IPS DF 19.7 (cell line): ENCODE measurements around the gene RPL13A.

Experiments
- DNase-seq: peaks from one replicate; pipeline ENCODE4 v3.0.0-alpha.2; 2013; ENCODE audit warnings: low read depth, low spot score

The RPL13A gene

GRCh38 chr19:49481020-49481683 lies 6.3 kb upstream of the RPL13A start:
- no peak for DNase-seq

- DNase-seq, result no peak
Observed at GRCh38 chr19:49486232-49486631, 1.2 kb upstream of the RPL13A start.

DNA sequence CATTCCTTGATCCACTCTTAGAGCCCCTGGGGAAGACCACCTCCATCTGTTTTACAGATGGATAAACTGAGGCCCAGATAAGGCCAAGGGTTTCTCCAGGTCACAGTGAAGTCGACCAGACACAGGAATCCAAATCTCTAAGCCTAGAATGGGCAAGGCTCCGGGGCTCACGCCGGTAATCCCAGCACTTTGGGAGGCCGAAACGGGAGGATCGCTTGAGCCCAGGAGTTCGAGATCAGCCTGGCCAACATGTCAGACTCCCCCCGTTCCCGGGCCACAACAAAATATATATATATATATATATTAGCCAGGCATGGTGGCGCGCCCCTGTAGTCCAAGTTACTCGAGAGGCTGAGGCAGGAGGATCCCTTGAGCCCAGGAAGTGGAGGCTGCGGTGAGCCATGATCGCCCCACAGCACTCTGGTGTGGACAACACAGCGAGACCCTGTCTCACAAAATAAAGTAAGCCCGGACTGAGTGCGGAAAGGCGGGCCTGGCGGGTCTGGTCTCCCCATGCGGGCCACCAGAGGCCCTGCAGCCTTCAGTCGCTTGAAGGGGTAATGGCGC lies 615 bp upstream of the RPL13A start:
- DNase-seq, result no peak

DNA sequence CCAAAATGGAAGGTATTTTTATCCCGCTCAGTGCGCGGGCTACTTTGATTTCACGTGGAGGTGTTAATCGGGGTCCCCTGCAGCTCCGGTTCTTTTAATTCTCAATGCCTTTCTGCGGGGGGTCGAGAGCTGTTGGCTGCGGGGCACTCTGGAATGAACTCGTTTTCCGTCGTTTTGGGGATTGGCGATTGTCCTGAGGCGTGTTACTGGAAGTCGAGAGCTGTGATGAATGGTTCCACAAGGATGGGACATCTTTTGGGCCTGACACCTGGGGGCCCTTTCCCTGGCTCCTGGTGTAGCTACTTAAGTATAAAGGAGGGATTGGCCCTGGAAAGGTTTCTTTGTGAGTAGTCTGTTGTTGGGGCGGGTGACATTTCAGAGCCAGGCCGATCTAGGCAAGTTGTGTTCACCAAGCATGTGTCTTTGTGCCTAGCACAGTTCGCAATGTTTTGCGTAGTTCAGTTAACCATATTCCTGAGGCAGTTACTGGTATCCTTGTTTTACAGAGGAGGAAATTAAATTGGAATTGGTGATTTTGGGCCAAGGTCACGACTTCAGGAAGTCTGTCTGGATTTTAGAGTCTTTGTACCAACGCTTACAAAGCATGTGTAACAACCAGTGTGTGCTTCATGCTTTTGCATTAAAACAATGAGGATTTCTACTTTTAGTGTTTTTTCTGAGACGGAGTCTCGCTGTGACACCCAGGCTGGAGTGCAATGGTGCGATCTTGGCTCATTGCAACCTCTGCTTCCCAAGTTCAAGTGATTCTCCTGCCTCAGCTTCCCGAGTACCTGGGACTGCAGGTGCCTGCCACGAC lies 846 bp downstream of the RPL13A start:
- no peak for DNase-seq

DNA sequence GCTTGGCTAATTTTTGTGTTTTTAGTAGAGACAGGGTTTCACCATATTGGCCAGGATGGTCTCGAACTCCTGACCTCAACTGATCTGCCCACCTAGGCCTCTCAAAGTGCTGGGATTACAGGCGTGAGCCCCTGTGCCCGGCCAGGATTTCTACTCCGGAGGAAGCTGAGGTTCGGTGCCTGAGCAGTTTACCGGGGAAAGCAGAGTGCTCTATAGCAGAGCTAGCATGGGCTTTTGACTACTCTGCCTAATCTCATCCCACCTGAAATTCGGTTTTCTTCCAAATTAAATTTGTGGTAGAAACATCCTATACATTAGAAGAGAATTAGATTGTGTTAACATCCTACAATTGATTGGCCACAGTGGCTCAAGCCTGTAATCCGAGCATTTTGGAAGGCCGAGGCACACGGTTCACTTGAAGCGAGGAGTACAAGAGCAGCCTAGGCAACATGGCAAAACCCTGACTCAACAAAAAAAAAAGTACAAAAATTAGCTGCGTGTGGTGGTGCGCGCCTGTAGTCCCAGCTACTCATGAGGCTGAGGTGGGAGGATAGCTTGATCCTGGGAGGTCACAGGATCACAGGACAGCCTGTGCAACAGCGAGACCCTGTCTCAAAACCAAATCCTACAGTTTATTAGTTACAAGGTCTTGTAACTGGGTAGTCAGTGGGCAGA lies 1.6 kb downstream of the RPL13A start:
- no peak for DNase-seq

DNA sequence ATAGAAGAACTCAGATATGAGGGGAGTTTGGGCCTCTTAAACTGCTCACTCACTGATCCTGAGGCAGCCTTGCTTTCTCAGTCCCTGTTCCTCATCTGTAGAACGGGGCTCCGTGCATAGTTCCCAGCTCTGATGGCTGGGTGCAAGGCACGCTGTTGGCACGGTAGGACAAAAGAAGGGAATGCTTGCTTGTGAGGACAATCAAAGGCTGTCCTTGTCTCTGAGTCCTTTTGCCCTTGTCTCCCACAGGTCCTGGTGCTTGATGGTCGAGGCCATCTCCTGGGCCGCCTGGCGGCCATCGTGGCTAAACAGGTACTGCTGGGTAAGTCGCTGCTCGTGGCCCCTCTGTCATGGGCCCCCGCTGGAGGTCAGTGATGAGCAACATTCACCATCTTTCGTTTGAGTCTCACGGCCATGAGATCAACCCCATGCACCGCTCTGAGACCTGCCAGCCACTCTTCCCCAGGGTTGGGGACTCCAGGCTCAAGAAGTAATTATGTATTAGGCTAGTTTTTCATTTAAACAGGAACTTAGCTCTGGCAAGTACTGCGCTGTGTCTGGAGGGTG lies 2.3 kb downstream of the RPL13A start:
- no peak for DNase-seq

GRCh38 chr19:49490287-49491029 lies 3.0 kb downstream of the RPL13A start:
- DNase-seq, result no peak

DNA sequence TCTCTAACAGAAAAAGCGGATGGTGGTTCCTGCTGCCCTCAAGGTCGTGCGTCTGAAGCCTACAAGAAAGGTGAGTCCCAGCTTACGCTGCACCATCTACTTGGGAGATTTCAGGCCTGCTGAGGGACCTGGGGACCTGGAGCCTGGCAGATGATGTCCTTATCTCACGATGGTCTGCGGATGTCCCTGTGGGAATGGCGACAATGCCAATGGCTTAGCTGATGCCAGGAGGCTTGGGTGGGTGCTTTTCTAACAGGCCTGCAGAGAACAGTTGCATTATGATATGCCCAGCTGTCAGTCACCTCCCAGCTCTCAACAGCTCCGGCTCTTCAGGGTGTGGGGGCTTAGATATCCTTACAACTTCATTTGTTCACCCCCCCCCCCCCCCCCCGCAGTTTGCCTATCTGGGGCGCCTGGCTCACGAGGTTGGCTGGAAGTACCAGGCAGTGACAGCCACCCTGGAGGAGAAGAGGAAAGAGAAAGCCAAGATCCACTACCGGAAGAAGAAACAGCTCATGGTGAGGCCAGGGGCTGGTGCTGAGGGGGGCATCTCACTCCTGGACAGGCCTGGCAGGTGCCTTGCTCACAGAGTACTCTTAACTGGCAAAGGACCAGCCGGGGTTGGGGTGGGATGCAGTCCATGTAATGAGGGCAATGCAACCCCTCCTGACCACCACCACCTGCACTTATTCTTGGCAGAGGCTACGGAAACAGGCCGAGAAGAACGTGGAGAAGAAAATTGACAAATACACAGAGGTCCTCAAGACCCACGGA lies 3.8 kb downstream of the RPL13A start:
- DNase-seq, result no peak

- no peak for DNase-seq
Observed at GRCh38 chr19:49491804-49492572, 4.6 kb downstream of the RPL13A start.

DNA sequence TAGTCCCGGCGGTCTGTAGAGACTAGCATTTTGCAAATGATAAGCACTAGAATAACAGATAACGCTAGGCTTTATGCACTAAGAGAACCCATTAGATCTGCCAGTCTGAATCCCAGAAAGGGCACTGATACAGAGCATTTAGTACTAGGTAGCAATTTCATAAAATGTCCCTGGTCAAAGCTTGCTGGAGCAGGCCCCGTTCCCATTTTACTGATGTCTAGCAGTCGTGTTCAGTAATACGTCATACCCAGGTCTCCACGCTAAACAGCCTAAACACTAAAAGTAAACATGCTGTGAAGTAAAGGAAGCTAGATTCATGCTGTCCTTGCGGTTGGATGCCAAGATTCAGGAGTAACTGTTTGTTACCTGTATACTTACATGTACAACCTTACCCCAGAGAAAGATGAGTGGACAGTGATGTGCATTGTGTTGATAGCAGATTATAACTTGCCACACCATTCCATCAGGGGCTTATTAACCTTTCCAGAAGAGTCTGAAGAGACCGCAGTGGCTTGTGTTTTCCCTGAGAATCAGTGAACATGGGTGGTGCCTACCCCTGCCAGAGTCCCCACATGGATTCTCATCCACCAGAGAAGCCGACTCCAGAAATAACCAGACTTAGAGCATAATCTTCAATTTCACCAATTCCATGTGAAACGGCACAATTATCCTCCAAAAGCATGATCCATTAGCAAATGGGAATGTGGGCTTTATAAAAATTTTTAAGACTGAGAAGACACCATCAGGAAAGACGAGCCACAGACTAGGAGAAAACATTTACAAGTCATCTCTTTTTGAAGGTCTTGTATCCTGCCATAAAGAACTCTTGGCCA lies 5.4 kb downstream of the RPL13A start:
- DNase-seq, result no peak

DNA sequence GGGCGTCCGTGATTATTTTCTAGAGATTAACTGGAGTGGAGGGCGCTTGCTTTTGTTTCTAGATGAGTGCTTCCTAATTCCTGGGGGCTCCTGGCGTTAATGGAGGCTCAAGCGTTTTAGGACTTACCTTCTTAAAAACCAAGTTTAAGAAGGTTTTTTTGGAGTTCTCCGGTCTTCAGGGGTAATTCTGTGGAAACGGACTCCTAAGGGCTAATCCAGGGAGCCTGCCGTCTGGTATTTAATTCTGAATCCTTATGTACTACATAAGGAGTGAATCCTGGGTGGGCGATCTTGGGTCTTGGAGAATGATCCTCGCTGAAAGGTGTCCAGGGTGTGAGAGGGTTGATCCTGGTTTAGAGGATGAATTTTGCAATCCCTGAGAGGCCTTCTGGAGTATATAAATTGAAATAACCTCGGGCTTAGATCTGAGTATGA lies 9.2 kb downstream of the RPL13A start:
- DNase-seq, result no peak

GRCh38 chr19:49497047-49497788 lies 9.8 kb downstream of the RPL13A start:
- DNase-seq, result no peak

DNA sequence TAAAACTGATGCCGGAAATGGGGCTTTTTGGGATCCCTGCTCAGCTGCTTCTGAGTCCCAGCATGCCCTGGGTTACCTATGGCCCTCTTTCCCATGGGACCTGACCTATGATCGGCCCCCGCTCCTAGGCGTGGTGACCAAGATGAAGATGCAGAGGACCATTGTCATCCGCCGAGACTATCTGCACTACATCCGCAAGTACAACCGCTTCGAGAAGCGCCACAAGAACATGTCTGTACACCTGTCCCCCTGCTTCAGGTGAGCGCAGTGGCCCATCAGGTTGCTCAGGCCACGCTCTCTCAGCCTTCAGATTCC lies 10.3 kb downstream of the RPL13A start:
- no peak for DNase-seq

DNA sequence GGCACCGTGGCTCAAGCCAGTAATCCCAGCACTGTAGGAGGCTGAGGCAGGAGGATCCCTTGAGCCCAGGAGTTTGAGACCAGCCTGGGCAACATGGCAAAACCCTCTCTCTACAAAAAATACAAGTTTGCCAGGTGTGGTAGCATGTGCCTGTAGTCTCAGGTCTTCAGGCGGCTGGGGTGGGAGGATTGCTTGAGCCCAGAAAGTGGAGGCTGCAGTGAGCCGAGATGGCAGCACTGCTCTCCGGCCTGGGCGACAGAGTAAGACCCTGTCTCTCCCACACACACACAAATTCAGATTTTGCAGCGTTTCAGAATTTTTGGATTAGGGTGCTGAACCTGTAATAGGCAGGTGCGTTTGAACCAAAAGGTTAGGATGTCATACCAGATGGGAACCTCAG lies 11.1 kb downstream of the RPL13A start:
- DNase-seq, result no peak

- DNase-seq, result no peak
Observed at GRCh38 chr19:49499030-49499670, 11.7 kb downstream of the RPL13A start.

- DNase-seq, result no peak
Observed at GRCh38 chr19:49502866-49503581, 15.6 kb downstream of the RPL13A start.

GRCh38 chr19:49503582-49503962 lies 16.2 kb downstream of the RPL13A start:
- DNase-seq, result no peak
